Trophoblast cell (in vitro differentiated cells and primary cell): Measurements from ENCODE around the gene DUSP7.
A peak's percentile ranks its signal among the peaks of the same experiment; 100 is the strongest.

Source experiments
- DNase-seq, 2 donors: peaks; one replicate each; pipeline ENCODE4 v3.0.0-alpha.2; 2016
- H2AFZ ChIP-seq: 2 replicates; pipeline ENCODE4 v1.6.1; 2013; ENCODE audit warnings: low read length, moderate library complexity, mild to moderate bottlenecking; ENCODE audit not compliant: insufficient read depth, poor library complexity
- H2AK5ac ChIP-seq: 2 replicates; pipeline ENCODE4 v1.6.1; 2013; ENCODE audit warnings: mild to moderate bottlenecking, low read length
- H2BK120ac ChIP-seq: 2 replicates; pipeline ENCODE4 v1.6.1; 2013; ENCODE audit warnings: low read length, mild to moderate bottlenecking, moderate library complexity; ENCODE audit not compliant: insufficient read depth, poor library complexity
- H2BK12ac ChIP-seq: 2 replicates; pipeline ENCODE4 v1.6.1; 2013; ENCODE audit warnings: mild to moderate bottlenecking, low read length, moderate library complexity
- H2BK5ac ChIP-seq: 2 replicates; pipeline ENCODE4 v1.6.1; 2013; ENCODE audit warnings: low read length, low read depth, moderate library complexity, mild to moderate bottlenecking; ENCODE audit not compliant: poor library complexity
- H3K14ac ChIP-seq: 2 replicates; pipeline ENCODE4 v1.6.1; 2013; ENCODE audit warnings: mild to moderate bottlenecking, low read length
- H3K18ac ChIP-seq: 2 replicates; pipeline ENCODE4 v1.6.1; 2013; ENCODE audit warnings: mild to moderate bottlenecking, low read length
- H3K23ac ChIP-seq: 2 replicates; pipeline ENCODE4 v1.6.1; 2013; ENCODE audit warnings: low read length
- H3K27ac ChIP-seq: 2 replicates; pipeline ENCODE4 v1.5.1; 2013; ENCODE audit warnings: low read depth, mild to moderate bottlenecking, inconsistent platforms, low read length, moderate library complexity
- H3K27me3 ChIP-seq: 2 replicates; pipeline ENCODE4 v1.6.1; 2013; ENCODE audit warnings: inconsistent platforms, mild to moderate bottlenecking, low read length, moderate library complexity; ENCODE audit not compliant: insufficient read depth
- H3K36me3 ChIP-seq, 2 experiments: 1 replicate in 1 of 2; 2 replicates in 1 of 2; pipeline ENCODE4 v1.6.1; 2013; ENCODE audit warnings: low read length in 2 of 2, mild to moderate bottlenecking in 2 of 2, moderate library complexity in 1 of 2; ENCODE audit not compliant: insufficient read depth in 2 of 2, control insufficient read depth in 1 of 2
- H3K4ac ChIP-seq: 2 replicates; pipeline ENCODE4 v1.6.1; 2013; ENCODE audit warnings: low read depth, mild to moderate bottlenecking, low read length, moderate library complexity
- H3K4me1 ChIP-seq, 2 experiments: 1 replicate in 1 of 2; 2 replicates in 1 of 2; pipeline ENCODE4 v1.6.1; 2013; ENCODE audit warnings: low read length in 2 of 2, mild to moderate bottlenecking in 2 of 2, moderate library complexity in 1 of 2; ENCODE audit not compliant: insufficient read depth in 2 of 2, control insufficient read depth in 1 of 2
- H3K4me2 ChIP-seq: 2 replicates; pipeline ENCODE4 v1.6.1; 2013; ENCODE audit warnings: inconsistent platforms, mild to moderate bottlenecking, low read length, moderate library complexity
- H3K4me3 ChIP-seq: 2 replicates; pipeline ENCODE4 v1.5.1; 2013; ENCODE audit warnings: mild to moderate bottlenecking, low read depth, low read length, inconsistent platforms
- H3K79me1 ChIP-seq: one replicate; pipeline ENCODE4 v1.6.1; 2013; ENCODE audit warnings: low read length
- H3K79me2 ChIP-seq: 2 replicates; pipeline ENCODE4 v1.6.1; 2013; ENCODE audit warnings: low read length, mild to moderate bottlenecking; ENCODE audit not compliant: control insufficient read depth, insufficient read depth, poor library complexity
- H3K9ac ChIP-seq: 2 replicates; pipeline ENCODE4 v1.6.1; 2013; ENCODE audit warnings: mild to moderate bottlenecking, low read length
- H3K9me3 ChIP-seq: 2 replicates; pipeline ENCODE4 v1.6.1; 2013; ENCODE audit warnings: low read depth, mild to moderate bottlenecking, control low read depth, inconsistent platforms, low read length; ENCODE audit not compliant: insufficient read depth
- H4K12ac ChIP-seq: 2 replicates; pipeline ENCODE4 v1.6.1; 2013; ENCODE audit warnings: low read depth, mild to moderate bottlenecking, low read length, moderate library complexity
- H4K8ac ChIP-seq: 2 replicates; pipeline ENCODE4 v1.6.1; 2013; ENCODE audit warnings: low read depth, mild to moderate bottlenecking, low read length, moderate library complexity
- H4K91ac ChIP-seq: one replicate; pipeline ENCODE4 v1.6.1; 2013; ENCODE audit warnings: low read depth, mild to moderate bottlenecking, low read length, moderate library complexity
- WGBS: extraction: QIAGEN DNeasy Blood & Tissue Kit; methylation state at CpG from one replicate; pipeline ENCODE4 v1.1.7; 2013; ENCODE audit warnings: missing lambda C conversion rate; ENCODE audit not compliant: insufficient read length, insufficient coverage; ENCODE audit errors: extremely low coverage; 5-methylcytosine and 5-hydroxymethylcytosine counted together

Gene DUSP7

GRCh38 chr3:52079958-52080357 is 23.6 kb upstream of the DUSP7 start:
- Histone ChIP-seq H4K8ac (no peak overlapping the region), H3K23ac (no peak overlapping the region), H3K9ac (no peak overlapping the region), H3K27ac (no peak overlapping the region), H3K18ac (no peak overlapping the region), H3K4ac (no peak overlapping the region), H2BK120ac (no peak overlapping the region), H3K4me1 (peaks cover 23 to 24% of the 10 kb centered on the region in 2 experiments), H3K9me3 (no peaks in the 10 kb centered on the region), H2BK5ac (no peak overlapping the region), H3K79me2 (peaks cover 2% of the 10 kb centered on the region), H3K4me2 (no peak overlapping the region), H2AK5ac (no peak overlapping the region), H4K12ac (no peak overlapping the region), H4K91ac (no peak overlapping the region), H3K36me3 (peaks cover 3 to 7% of the 10 kb centered on the region in 2 experiments), H2AFZ (no peak overlapping the region), H3K27me3 (no peaks in the 10 kb centered on the region), H3K4me3 (no peak overlapping the region), H3K14ac (no peak overlapping the region), H3K79me1 (peaks cover 17% of the 10 kb centered on the region), H2BK12ac (no peak overlapping the region)
- no peak for DNase-seq
- no CpG with 5 or more reads among the region's 5 CpGs for WGBS

- no peak overlapping the region for H3K4me3 ChIP-seq
- no peak overlapping the region for H3K4ac ChIP-seq
- H3K14ac ChIP-seq = peak overlapping the region; percentile 32
- H3K79me2 ChIP-seq = peaks cover 2% of the 10 kb centered on the region
- peak overlapping the region; percentile 68 for H4K91ac ChIP-seq
- H2BK120ac ChIP-seq = peak overlapping the region; percentile 28
- H3K9me3 ChIP-seq = no peaks in the 10 kb centered on the region
- H3K27me3 ChIP-seq = no peaks in the 10 kb centered on the region
- H4K8ac ChIP-seq = no peak overlapping the region
- H3K4me2 ChIP-seq = no peak overlapping the region
- WGBS = no CpG with 5 or more reads among the region's 19 CpGs
- H3K23ac ChIP-seq = no peak overlapping the region
- H3K27ac ChIP-seq = no peak overlapping the region
- no peak overlapping the region for H2BK5ac ChIP-seq
- H3K36me3 ChIP-seq = peaks cover 11 to 12% of the 10 kb centered on the region in 2 experiments
- H3K18ac ChIP-seq = peak overlapping the region; percentile 36
- H2AFZ ChIP-seq = no peak overlapping the region
- no peak overlapping the region for H4K12ac ChIP-seq
- H3K4me1 ChIP-seq = peaks cover 23 to 24% of the 10 kb centered on the region in 2 experiments
- peak overlapping the region; percentile 82 for H2BK12ac ChIP-seq
- peaks cover 17% of the 10 kb centered on the region for H3K79me1 ChIP-seq
- peak overlapping the region; percentile 56 for H2AK5ac ChIP-seq
- no peak overlapping the region for H3K9ac ChIP-seq
- no peak for DNase-seq
Observed at GRCh38 chr3:52078781-52079560, 22.6 kb upstream of the DUSP7 start.

GRCh38 chr3:52077925-52078324 is 21.6 kb upstream of the DUSP7 start:
- peak overlapping the region; percentile 82 for H3K14ac ChIP-seq
- H3K4ac ChIP-seq = peak overlapping the region; percentile 35
- peak overlapping the region; percentile 60 for H2BK5ac ChIP-seq
- peaks cover 2% of the 10 kb centered on the region for H3K79me2 ChIP-seq
- peak overlapping the region; percentile 84 for H2AK5ac ChIP-seq
- no peak for DNase-seq
- H3K36me3 ChIP-seq = peaks cover 8 to 12% of the 10 kb centered on the region in 2 experiments
- peak overlapping the region; percentile 50 for H2AFZ ChIP-seq
- H4K91ac ChIP-seq = peak overlapping the region; percentile 96
- no peak overlapping the region for H4K12ac ChIP-seq
- no CpG with 5 or more reads among the region's 3 CpGs for WGBS
- peak overlapping the region; percentile 71 for H3K27ac ChIP-seq
- peaks cover 17% of the 10 kb centered on the region for H3K79me1 ChIP-seq
- H3K9me3 ChIP-seq = no peaks in the 10 kb centered on the region
- no peaks in the 10 kb centered on the region for H3K27me3 ChIP-seq
- peak overlapping the region; percentile 92 for H2BK12ac ChIP-seq
- peaks cover 23 to 24% of the 10 kb centered on the region in 2 experiments for H3K4me1 ChIP-seq
- no peak overlapping the region for H3K23ac ChIP-seq
- no peak overlapping the region for H3K4me3 ChIP-seq
- H4K8ac ChIP-seq = peak overlapping the region; percentile 11
- no peak overlapping the region for H3K9ac ChIP-seq
- peak overlapping the region; percentile 77 for H2BK120ac ChIP-seq
- peak overlapping the region; percentile 16 for H3K18ac ChIP-seq
- peak overlapping the region; percentile 23 for H3K4me2 ChIP-seq

- no peak overlapping the region for H2AFZ ChIP-seq
- DNase-seq = no peak
- H2BK120ac ChIP-seq = peak overlapping the region; percentile 21
- no peak overlapping the region for H4K12ac ChIP-seq
- no CpG with 5 or more reads among the region's 14 CpGs for WGBS
- peak overlapping the region; percentile 21 for H4K8ac ChIP-seq
- H3K14ac ChIP-seq = peak overlapping the region; percentile 62
- H3K4me2 ChIP-seq = peak overlapping the region; percentile 23
- H3K27ac ChIP-seq = peak overlapping the region; percentile 71
- peaks cover 2% of the 10 kb centered on the region for H3K79me2 ChIP-seq
- no peaks in the 10 kb centered on the region for H3K9me3 ChIP-seq
- peaks cover 17% of the 10 kb centered on the region for H3K79me1 ChIP-seq
- H4K91ac ChIP-seq = peak overlapping the region; percentile 61
- no peak overlapping the region for H3K4ac ChIP-seq
- H3K4me1 ChIP-seq = peaks cover 23 to 24% of the 10 kb centered on the region in 2 experiments
- peak overlapping the region; percentile 59 for H2BK5ac ChIP-seq
- peaks cover 8 to 12% of the 10 kb centered on the region in 2 experiments for H3K36me3 ChIP-seq
- H2BK12ac ChIP-seq = peak overlapping the region; percentile 63
- peak overlapping the region; percentile 40 for H3K18ac ChIP-seq
- H3K4me3 ChIP-seq = peak overlapping the region; percentile 0
- H3K27me3 ChIP-seq = no peaks in the 10 kb centered on the region
- no peak overlapping the region for H3K9ac ChIP-seq
- no peak overlapping the region for H3K23ac ChIP-seq
- peak overlapping the region; percentile 66 for H2AK5ac ChIP-seq
Observed at GRCh38 chr3:52076896-52077780, 20.8 kb upstream of the DUSP7 start.
